ENCODE results near the gene MRPL36. TPM values are rescaled to one million over a fixed set of nuclear protein-coding genes. Genes with fewer than 3 reads are reported as not detected.
A peak's percentile ranks its signal among the peaks of the same experiment; 100 is the strongest.

MRPL36 gene
- total RNA-seq, 4 donors from 2014 or later = 26.7 to 37.4 (median 32.7) TPM

DNA sequence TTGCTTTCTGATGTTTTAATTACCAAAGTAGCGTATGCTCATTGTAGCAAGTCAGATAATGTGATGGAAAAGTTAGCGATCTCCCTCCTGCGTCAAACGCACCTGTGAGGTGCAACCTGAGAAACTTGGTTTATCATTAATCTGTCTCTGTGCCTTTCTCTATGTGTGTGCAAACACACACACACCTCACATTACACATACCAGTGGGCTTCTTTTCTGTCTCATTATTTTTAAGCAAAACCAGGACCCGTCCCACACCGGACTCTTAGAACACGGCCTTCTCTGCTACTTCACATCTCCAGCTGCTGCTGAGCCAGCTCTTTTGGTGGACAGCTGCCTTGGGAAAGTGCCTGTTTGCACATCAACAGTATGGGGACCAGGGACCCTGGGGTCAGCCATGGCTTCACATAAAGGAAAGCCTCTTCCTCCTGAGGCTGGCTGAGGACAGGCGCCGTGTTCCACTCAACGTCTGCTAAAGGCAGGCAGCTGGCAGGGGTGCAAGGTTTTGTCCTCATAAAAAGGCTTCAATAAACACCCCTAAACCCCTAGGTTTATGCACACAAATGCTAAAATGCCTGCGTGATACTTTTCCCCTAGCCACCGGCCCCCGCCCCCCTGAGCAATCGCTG lies 44.2 kb downstream of the MRPL36 start:
- intact Hi-C loops (cut with DNase I; ENCODE audit: low total_unique reads) = no loop called here
- Histone ChIP-seq H3K27ac (no peak overlapping the region), H3K9me3 (no peaks in the 10 kb centered on the region), H3K4me1 (no peaks in the 10 kb centered on the region), H3K4me3 (no peak overlapping the region), H3K36me3 (no peaks in the 10 kb centered on the region), H3K27me3 (no peaks in the 10 kb centered on the region)
- WGBS, 2 donors (ENCODE audit: low coverage in 1 of 2) = 61 to 62% methylated on average over 5 to 14 of the region's 14 CpGs
- peak; percentile 3 for DNase-seq
- in situ Hi-C loops (cut with MboI; ENCODE audit: low pct_ligation_motif_present in 1 of 4, low pct_unique_long_range_greater_than_20kb in 1 of 4, low sequenced_read_pairs in 3 of 4) = loop anchor here in 2 of 4 donors (25.0 kb wide), 1 partner anchor 257 kb away; no protein-coding TSS in a partner anchor
- TF ChIP-seq EP300 (IDR thresholded peaks at IDR 0.05; ENCODE audit: low read depth) = no peak
- TF ChIP-seq, protein P1, sequence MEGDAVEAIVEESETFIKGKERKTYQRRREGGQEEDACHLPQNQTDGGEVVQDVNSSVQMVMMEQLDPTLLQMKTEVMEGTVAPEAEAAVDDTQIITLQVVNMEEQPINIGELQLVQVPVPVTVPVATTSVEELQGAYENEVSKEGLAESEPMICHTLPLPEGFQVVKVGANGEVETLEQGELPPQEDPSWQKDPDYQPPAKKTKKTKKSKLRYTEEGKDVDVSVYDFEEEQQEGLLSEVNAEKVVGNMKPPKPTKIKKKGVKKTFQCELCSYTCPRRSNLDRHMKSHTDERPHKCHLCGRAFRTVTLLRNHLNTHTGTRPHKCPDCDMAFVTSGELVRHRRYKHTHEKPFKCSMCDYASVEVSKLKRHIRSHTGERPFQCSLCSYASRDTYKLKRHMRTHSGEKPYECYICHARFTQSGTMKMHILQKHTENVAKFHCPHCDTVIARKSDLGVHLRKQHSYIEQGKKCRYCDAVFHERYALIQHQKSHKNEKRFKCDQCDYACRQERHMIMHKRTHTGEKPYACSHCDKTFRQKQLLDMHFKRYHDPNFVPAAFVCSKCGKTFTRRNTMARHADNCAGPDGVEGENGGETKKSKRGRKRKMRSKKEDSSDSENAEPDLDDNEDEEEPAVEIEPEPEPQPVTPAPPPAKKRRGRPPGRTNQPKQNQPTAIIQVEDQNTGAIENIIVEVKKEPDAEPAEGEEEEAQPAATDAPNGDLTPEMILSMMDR (IDR thresholded peaks at IDR 0.05) = no peak

DNA sequence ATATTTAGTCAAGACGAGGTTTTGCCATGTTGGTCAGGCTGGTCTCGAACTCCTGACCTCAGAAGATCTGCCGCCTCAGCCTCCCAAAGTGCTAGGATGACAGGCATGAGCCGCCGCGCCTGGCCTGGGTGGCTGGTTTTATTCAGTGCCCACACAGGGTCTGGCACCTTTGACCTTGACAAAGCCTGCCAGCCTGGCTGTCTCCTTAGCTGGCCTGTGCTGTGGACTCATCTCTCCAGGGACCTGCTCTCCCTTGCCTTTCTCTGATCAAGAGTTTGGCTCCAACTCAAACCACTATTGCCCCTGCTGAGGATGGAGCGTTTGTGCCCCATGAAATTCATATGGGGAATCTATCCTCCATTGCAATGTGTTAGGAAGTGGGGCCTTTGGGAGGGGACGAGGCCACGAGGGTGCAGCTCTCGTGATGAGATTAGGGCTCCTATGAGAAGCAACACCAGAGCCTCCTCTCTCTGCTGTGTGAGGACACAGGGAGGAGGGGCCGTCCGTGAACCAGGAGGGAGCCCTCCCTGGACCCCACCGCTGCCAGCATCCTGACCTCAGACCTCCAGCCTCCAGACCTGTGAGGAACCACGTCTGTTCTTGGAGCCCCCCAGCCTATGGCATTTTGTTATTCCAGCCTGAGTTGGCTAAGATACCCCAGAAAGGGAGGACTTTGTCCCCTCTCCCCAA lies 45.0 kb downstream of the MRPL36 start:
- TF ChIP-seq POLR2AphosphoS5 (IDR thresholded peaks at IDR 0.05) (no peak), POLR2A (IDR thresholded peaks at IDR 0.05) (no peak), EP300 (IDR thresholded peaks at IDR 0.05; ENCODE audit: low read depth) (no peak)
- TF ChIP-seq, protein P1 (IDR thresholded peaks at IDR 0.05) = no peak
- Histone ChIP-seq H3K27ac (no peak overlapping the region), H3K4me3 (no peak overlapping the region), H3K9me3 (no peaks in the 10 kb centered on the region), H3K27me3 (no peaks in the 10 kb centered on the region), H3K36me3 (no peaks in the 10 kb centered on the region), H3K4me1 (no peaks in the 10 kb centered on the region)
- intact Hi-C loops (cut with DNase I; ENCODE audit: low total_unique reads) (no loop called here), in situ Hi-C loops (cut with MboI; ENCODE audit: low pct_ligation_motif_present in 1 of 4, low pct_unique_long_range_greater_than_20kb in 1 of 4, low sequenced_read_pairs in 3 of 4) (loop anchor here in 2 of 4 donors (25.0 kb wide), 1 partner anchor 258 kb away; no protein-coding TSS in a partner anchor)
- 20 to 69% methylated on average over 1 to 14 of the region's 14 CpGs for WGBS, 2 donors (ENCODE audit: low coverage in 1 of 2)
- peak; percentile 5 for DNase-seq

DNA sequence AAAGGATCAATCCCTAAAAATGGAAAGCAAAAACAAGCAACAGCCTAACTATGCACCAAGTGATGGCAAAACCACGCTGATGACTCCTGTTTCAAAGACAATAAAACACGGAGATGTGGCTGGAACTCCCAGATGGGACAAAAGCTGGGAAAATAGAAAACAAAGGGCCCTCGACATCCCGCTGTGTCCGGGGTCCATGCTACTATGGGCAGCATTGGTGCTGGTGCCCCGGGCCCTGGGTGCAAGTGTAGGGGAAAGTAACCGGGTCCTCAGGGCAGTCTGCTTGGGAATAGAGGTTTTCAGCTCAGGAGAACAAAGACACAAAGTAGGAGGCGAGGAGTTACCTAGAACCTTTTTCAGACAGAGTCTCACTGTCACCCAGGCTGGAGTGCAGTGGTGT lies 46.1 kb downstream of the MRPL36 start:
- H3K9me3 ChIP-seq = no peaks in the 10 kb centered on the region
- no peak for TF ChIP-seq POLR2AphosphoS5 (IDR thresholded peaks at IDR 0.05)
- TF ChIP-seq, protein P1 (IDR thresholded peaks at IDR 0.05) = no peak
- TF ChIP-seq EP300 (IDR thresholded peaks at IDR 0.05; ENCODE audit: low read depth) = no peak
- TF ChIP-seq POLR2A (IDR thresholded peaks at IDR 0.05) = no peak
- whole genome bisulfite sequencing, 2 donors (ENCODE audit: low coverage in 1 of 2) = 65 to 79% methylated on average over 7 to 8 of the region's 8 CpGs
- intact Hi-C loops (cut with DNase I; ENCODE audit: low total_unique reads) (no loop called here), in situ Hi-C loops (cut with MboI; ENCODE audit: low pct_ligation_motif_present in 1 of 4, low pct_unique_long_range_greater_than_20kb in 1 of 4, low sequenced_read_pairs in 3 of 4) (loop anchor here in 2 of 4 donors (25.0 kb wide), 1 partner anchor 259 kb away; no protein-coding TSS in a partner anchor)
- no peaks in the 10 kb centered on the region for H3K27me3 ChIP-seq
- DNase-seq = no peak
- no peaks in the 10 kb centered on the region for H3K36me3 ChIP-seq
- H3K27ac ChIP-seq = no peak overlapping the region
- H3K4me3 ChIP-seq = no peak overlapping the region
- H3K4me1 ChIP-seq = no peaks in the 10 kb centered on the region

DNA sequence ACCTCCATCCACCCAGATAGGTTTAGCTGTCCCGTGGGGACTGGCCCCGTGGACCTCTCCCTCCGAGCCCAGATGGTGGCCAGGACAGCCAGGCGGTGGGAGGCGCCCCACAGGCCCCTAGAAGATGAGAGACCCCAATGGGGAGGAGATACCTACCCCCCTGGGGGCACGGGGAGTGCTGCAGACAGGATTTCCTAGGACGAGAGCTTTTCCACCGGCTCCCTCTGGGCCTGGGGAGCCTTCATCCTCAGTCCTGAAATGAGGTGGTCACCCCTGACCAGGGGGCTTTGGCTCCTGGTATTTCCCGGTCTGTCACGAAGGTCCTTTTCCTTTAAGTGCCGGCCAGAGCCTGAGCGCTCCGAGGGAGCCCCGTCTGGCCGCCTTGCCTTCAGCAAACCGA lies 46.8 kb downstream of the MRPL36 start:
- in situ Hi-C loops (cut with MboI; ENCODE audit: low pct_ligation_motif_present in 1 of 4, low pct_unique_long_range_greater_than_20kb in 1 of 4, low sequenced_read_pairs in 3 of 4) = loop anchor here in 2 of 4 donors (25.0 kb wide), 1 partner anchor 259 kb away; no protein-coding TSS in a partner anchor

More for the DNA sequence above, 46.8 kb downstream of the MRPL36 start:
- Histone ChIP-seq H3K36me3 (no peaks in the 10 kb centered on the region), H3K4me1 (no peaks in the 10 kb centered on the region), H3K9me3 (no peaks in the 10 kb centered on the region), H3K27me3 (no peaks in the 10 kb centered on the region), H3K4me3 (no peak overlapping the region), H3K27ac (no peak overlapping the region)
- 50 to 75% methylated on average over 1 to 16 of the region's 16 CpGs for WGBS, 2 donors (ENCODE audit: low coverage in 1 of 2)
- TF ChIP-seq EP300 (IDR thresholded peaks at IDR 0.05; ENCODE audit: low read depth) = no peak
- TF ChIP-seq, protein P1 (IDR thresholded peaks at IDR 0.05) = no peak
- TF ChIP-seq POLR2AphosphoS5 (IDR thresholded peaks at IDR 0.05) = no peak
- TF ChIP-seq POLR2A (IDR thresholded peaks at IDR 0.05) = no peak
- intact Hi-C loops (cut with DNase I; ENCODE audit: low total_unique reads) = no loop called here
- DNase-seq = no peak
